Esophagus (tissue), 2 donors: Measurements from ENCODE around the gene ADIPOQ. TPM values are rescaled to one million over a fixed set of nuclear protein-coding genes. Genes with fewer than 3 reads are reported as not detected.
"Not testable (repeated sequence)": the region's sequence is repeated elsewhere in the genome, so short reads cannot be mapped to it uniquely, and the experiment has no call there.

ENCODE experiments used
- H3K27ac ChIP-seq, 2 donors: one replicate each; pipeline ENCODE4 v1.5.1; 2013; ENCODE audit warnings: low read depth in 2 of 2, mild to moderate bottlenecking in 2 of 2, inconsistent platforms in 1 of 2, low read length in 1 of 2, moderate library complexity in 1 of 2
- H3K27me3 ChIP-seq, 2 donors: one replicate each; pipeline ENCODE4 v1.6.1; 2013; ENCODE audit warnings: low read length in 2 of 2, control low read depth in 1 of 2, mild to moderate bottlenecking in 1 of 2; ENCODE audit not compliant: insufficient read depth in 2 of 2, control insufficient read depth in 1 of 2
- H3K36me3 ChIP-seq, 2 donors: one replicate each; pipeline ENCODE4 v1.6.1; 2013; ENCODE audit warnings: low read length in 1 of 2; ENCODE audit not compliant: control insufficient read depth in 2 of 2, insufficient read depth in 2 of 2
- H3K4me1 ChIP-seq, 2 donors: one replicate each; pipeline ENCODE4 v1.6.1; 2013; ENCODE audit warnings: low read length in 1 of 2; ENCODE audit not compliant: control insufficient read depth in 2 of 2, insufficient read depth in 2 of 2
- H3K4me3 ChIP-seq, 2 donors: one replicate each; pipeline ENCODE4 v1.5.1; 2013; ENCODE audit warnings: low read length in 2 of 2, mild to moderate bottlenecking in 2 of 2, low read depth in 1 of 2, moderate library complexity in 1 of 2
- H3K9me3 ChIP-seq, 2 donors: one replicate each; pipeline ENCODE4 v1.6.1; 2013; ENCODE audit warnings: mild to moderate bottlenecking in 2 of 2, low read depth in 1 of 2, low read length in 1 of 2, moderate library complexity in 1 of 2; ENCODE audit not compliant: control insufficient read depth in 2 of 2, insufficient read depth in 1 of 2
- WGBS, 2 donors: extraction: QIAGEN DNeasy Blood & Tissue Kit; methylation state at CpG; one replicate each; pipeline ENCODE4 v1.1.7; 2013; 5-methylcytosine and 5-hydroxymethylcytosine counted together
- polyA plus RNA-seq, 2 donors: library from polyadenylated mRNA; stranded (reverse); fragments of 200-250 nt; gene quantifications; one replicate each; pipeline ENCODE4 v1.2.3, GENCODE V29; 2013
- donor health status: healthy with polysubstance abuse.
- donor health status: Bipolar disorder and iron deficiency.

The ADIPOQ gene
- polyA plus RNA-seq: under 1 TPM; 0.04 to 0.20 TPM

DNA sequence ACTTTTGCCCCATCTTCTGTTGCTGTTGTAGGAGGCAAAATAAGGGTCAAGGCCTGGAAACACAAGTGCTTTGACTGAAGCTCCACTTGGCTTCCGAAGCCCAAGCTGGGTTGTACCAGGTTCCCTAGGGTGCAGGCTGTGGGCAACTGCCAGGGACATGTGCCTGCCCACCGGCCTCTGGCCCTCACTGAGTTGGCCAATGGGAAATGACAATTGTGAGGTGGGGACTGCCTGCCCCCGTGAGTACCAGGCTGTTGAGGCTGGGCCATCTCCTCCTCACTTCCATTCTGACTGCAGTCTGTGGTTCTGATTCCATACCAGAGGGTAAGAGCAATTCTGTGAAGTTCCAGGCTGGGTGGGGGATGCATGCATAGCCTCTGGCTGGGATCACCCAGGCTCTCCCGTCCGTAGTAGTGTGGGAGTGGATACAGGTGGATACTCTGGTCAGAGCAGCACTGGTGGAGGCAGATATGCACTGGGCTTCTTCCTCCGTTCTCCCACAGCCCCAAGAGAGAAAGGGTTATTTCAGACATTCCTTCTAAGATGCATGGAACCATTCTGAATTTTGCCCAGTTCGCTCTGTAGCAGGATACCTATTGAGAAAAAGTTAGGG is at the start of gene ADIPOQ:
Gene ADIPOQ (plus strand): TSS at position 285 of the 613 bp plus-strand sequence. CDS start 10,349 bp downstream, outside the sequence.
- H3K27me3 ChIP-seq: peaks cover 0 to 3% of the 10 kb centered on the region in 2 donors
- no peaks in the 10 kb centered on the region for H3K4me1 ChIP-seq
- no peak within 1 kb of the TSS for H3K4me3 ChIP-seq
- H3K36me3 ChIP-seq: no peaks in the 10 kb centered on the region
- no peaks in the 10 kb centered on the region for H3K9me3 ChIP-seq
- no peak within 1 kb of the TSS for H3K27ac ChIP-seq
- 83 to 86% methylated on average over 7 of the region's 7 CpGs for WGBS, 2 donors

DNA sequence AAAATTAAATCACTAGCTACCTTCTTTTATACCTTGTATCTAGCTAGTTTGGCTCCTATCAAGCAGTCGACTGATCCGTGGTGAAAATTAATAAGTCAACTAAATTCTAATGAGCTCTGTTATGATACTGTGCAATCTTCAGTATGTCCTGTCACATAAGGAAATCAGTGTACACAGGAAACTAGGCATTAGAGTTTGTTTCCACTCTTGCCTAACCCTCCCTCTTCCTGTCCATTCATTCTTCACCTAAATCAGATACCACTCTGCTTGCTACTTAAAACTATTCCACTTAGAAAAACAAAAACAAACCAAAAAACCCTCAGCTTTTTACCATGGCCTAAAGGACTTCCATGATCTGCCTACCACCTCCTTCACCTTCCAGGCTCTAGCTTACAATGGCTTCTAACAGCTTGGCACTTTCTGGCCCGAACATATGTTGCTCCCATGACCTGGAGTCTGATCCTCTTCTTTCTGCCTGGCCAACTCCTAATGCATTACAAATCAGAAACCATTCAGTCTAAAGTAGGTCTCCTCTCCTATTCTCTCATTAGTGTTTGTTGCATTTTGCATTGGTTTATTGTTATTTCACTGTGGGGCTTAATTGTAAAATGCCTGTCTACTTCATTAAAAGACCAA is 44.2 kb upstream of the ADIPOQ start:
- WGBS, 2 donors: 83 to 88% methylated on average over 3 of the region's 3 CpGs
- peaks cover 3 to 7% of the 10 kb centered on the region in 2 donors for H3K36me3 ChIP-seq

DNA sequence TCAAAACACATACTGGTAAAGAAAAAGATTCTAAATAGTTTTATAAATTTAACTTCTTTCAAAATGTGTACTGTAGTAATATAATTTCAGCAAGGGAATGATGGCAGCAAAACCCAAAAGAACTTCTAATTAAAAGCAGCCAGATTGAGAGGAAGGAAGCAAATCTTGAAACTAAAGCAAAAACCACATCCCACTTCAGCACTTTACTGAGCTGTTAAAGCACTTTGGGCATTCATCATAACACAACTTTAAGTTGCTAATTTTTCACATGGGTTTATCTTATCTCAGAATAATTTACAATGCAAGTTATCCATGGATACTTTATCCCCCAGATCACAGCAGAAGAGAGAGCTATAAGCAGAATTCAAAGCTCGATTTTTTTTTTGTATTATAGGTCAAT is 42.2 kb upstream of the ADIPOQ start:
- no peaks in the 10 kb centered on the region for H3K9me3 ChIP-seq
- WGBS, 2 donors: 83 to 90% methylated on average over 1 of the region's 1 CpG
- H3K36me3 ChIP-seq: peaks cover 3 to 5% of the 10 kb centered on the region in 2 donors
- H3K4me3 ChIP-seq: no peak overlapping the region
- H3K27me3 ChIP-seq: no peaks in the 10 kb centered on the region
- H3K27ac ChIP-seq: no peak overlapping the region
- H3K4me1 ChIP-seq: no peaks in the 10 kb centered on the region

More for the DNA sequence above, 44.2 kb upstream of the ADIPOQ start:
- Histone ChIP-seq H3K27me3 (no peaks in the 10 kb centered on the region), H3K4me1 (no peaks in the 10 kb centered on the region), H3K9me3 (no peaks in the 10 kb centered on the region), H3K4me3 (no peak overlapping the region), H3K27ac (no peak overlapping the region)

DNA sequence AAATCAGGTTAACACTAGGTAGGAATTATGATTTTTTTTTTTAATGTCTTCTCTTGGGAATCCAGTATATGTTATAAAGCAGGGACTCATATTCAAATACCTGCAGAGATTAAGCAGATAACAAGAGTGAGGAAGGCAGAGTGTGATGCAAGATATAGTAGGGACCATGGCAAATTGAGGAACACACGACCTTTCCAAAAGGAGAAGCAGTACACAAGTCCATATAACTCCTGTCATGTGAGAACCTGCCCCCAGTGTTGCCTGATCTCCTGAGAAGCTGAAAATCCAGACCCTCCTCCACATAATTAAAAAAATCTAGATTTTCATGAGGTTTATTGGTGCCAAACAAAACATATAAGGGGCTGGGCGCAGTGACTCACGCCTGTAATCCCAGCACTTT is 39.8 kb upstream of the ADIPOQ start:
- H3K36me3 ChIP-seq: peaks cover 0 to 2% of the 10 kb centered on the region in 2 donors
- 82 to 85% methylated on average over 3 of the region's 3 CpGs for WGBS, 2 donors
- H3K9me3 ChIP-seq: no peaks in the 10 kb centered on the region
- H3K27me3 ChIP-seq: no peaks in the 10 kb centered on the region
- no peak overlapping the region for H3K4me3 ChIP-seq
- no peaks in the 10 kb centered on the region for H3K4me1 ChIP-seq
- no peak overlapping the region for H3K27ac ChIP-seq

DNA sequence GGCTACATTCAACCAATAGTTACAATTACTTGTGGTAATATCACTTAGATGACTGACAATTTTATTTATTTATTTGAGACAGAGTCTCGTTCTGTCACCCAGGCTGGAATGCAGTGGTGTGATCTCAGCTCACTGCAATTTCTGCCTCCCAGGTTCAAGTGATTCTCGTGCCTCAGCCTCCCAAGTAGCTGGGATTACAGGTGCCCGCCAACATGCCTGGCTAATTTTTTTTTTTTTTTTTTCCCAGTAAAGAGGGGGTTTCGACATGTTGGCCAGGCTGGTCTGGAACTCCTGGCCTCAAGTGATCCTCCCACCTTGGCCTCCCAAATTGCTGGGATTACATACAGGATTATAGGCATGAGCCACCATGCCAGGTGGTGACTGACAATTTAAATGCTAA is 39.1 kb upstream of the ADIPOQ start:
- not testable (repeated sequence) for H3K27me3 ChIP-seq, H3K36me3 ChIP-seq, H3K9me3 ChIP-seq, H3K4me3 ChIP-seq, H3K27ac ChIP-seq, H3K4me1 ChIP-seq
- 91 to 94% methylated on average over 4 of the region's 4 CpGs for WGBS, 2 donors

DNA sequence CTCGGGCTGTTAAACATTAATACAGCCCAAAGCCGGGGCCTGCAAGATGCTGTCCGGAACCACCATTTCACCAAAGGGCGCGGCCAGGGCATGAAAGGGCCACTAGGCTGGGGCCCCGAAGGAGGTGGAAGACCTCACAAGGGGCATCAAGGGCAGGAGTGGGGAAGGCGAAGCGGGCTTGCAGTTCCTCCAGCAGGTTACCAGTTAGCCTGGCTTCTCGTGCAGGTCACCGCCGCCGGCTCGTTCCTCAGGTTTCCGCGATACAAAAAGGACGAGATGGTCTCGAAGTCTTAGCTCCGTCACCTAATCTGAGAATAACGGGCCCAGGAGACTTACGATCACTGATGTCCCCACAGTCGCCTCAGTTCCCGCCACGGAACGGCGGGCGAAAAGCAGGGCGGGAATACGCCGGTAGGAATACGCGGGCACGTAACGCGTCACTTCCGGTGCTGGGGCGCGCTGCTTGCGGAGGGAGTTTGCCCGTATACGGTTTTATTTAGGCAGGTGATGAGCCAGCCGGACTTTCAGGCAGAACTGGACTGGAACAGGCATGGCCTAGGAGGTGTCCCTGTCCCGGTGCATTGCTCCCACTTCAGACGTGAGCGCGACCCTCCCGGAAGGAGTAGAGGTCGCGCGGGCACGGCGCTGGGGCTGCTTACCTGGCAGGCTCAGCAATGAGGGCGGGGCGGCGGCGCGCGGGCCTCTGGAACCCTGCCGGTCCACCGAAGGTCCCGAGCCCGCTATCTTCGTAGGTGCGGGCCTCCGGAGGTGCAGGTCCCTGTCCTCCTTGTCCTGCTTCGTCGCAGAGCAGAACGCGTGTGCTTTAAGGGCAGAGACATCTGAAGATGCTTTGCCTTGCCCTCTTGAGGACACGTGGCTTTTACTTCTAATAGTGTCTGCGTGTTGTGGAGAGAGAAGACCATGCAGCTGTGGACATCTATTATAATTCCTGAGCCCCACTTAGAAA is 36.1 kb upstream of the ADIPOQ start, which contains the start of gene RFC4:
Gene RFC4 (minus strand): TSS at position 394 of the 967 bp plus-strand sequence. CDS start 1,769 bp downstream, outside the sequence.
- no peaks in the 10 kb centered on the region for H3K9me3 ChIP-seq
- no peaks in the 10 kb centered on the region for H3K27me3 ChIP-seq
- peak within 1 kb of the TSS; percentile 71 to 94 for H3K27ac ChIP-seq
- H3K4me1 ChIP-seq: no peaks in the 10 kb centered on the region
- WGBS, 2 donors: 0% methylated on average over 70 of the region's 70 CpGs
- no peaks in the 10 kb centered on the region for H3K36me3 ChIP-seq
- peak within 1 kb of the TSS; percentile 81 to 95 for H3K4me3 ChIP-seq

DNA sequence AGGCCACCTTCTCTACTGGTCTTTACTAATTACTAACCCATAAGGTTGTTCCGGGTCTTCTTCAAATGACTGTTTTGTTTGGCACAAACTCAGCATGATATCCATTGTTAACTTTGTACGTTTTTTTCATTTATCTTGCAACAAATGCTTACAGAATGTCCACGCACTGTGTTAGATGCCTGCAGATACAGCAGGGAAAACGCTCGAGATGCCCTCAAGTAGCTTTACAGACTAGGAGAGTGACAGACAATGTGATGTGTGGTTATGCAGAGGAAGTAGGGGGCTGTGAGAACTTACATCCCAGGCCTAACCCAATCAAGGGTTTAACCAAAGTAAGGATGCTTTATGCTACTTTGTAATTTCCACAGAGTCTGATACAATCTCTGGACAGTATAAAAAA is 35.3 kb upstream of the ADIPOQ start:
- Histone ChIP-seq H3K4me3 (no peak overlapping the region), H3K9me3 (no peaks in the 10 kb centered on the region), H3K27me3 (no peaks in the 10 kb centered on the region), H3K27ac (no peak overlapping the region), H3K4me1 (no peaks in the 10 kb centered on the region), H3K36me3 (no peaks in the 10 kb centered on the region)
- 31 to 37% methylated on average over 5 of the region's 5 CpGs for WGBS, 2 donors

DNA sequence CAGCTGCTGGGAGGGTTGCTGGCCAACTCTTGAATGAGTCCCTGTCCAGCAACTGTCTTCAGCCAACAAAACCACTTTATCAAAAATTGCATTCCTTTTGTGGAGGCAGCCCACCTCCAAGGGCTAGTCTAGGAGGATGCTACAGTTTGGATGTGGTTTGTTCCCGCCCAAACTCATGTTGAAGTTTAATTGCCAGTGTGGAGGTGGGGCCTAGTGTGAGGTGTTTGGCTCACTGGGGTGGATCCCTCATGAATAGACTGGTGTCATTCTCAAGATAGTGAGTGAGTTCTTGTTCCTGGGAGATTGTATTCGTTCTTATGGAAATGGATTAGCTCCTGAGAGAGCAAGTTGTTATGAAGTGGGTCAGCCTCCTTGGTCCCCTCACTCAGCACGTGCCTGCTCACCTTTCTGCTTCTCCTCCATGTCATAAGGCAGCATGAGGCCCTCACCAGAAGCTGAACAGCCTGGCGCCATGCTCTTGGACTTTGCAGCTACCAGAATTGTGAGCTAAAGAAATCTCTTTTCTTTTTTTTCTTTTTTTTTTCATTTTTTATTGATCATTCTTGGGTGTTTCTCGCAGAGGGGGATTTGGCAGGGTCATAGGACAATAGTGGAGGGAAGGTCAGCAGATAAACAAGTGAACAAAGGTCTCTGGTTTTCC is 32.0 kb upstream of the ADIPOQ start:
- no peaks in the 10 kb centered on the region for H3K9me3 ChIP-seq
- H3K4me3 ChIP-seq: no peak overlapping the region
- H3K27ac ChIP-seq: no peak overlapping the region
- H3K27me3 ChIP-seq: no peaks in the 10 kb centered on the region
- no peaks in the 10 kb centered on the region for H3K36me3 ChIP-seq
- H3K4me1 ChIP-seq: no peaks in the 10 kb centered on the region
- WGBS, 2 donors: 88 to 92% methylated on average over 5 of the region's 5 CpGs

DNA sequence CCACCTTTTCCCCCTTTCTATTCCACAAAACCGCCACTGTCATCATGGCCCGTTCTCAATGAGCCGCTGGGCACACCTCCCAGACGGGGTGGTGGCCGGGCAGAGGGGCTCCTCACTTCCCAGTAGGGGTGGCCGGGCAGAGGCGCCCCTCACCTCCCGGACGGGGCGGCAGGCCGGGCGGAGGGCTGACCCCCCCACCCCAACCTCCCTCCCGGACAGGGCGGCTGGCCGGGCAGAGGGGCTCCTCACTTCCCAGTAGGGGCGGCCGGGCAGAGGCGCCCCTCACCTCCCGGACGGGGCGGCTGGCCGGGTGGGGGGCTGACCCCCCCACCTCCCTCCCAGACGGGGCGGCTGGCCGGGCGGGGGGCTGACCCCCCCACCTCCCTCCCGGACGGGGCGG is 31.2 kb upstream of the ADIPOQ start:
- H3K9me3 ChIP-seq, H3K27me3 ChIP-seq, H3K27ac ChIP-seq, H3K36me3 ChIP-seq, H3K4me1 ChIP-seq, H3K4me3 ChIP-seq: not testable (repeated sequence)
- 94% methylated on average over 14 to 20 of the region's 29 CpGs for WGBS, 2 donors
